Body of pancreas (tissue), 4 donors: ENCODE results near the gene PSMB4. TPM values are rescaled to one million over a fixed set of nuclear protein-coding genes. Genes with fewer than 3 reads are reported as not detected.

Experiments
- ATAC-seq: fragments of 150-250 bp; one replicate; pipeline ENCODE4 v1.9.1; 2016
- DNase-seq, 4 donors: peaks; one replicate each; pipeline ENCODE4 v3.0.0-alpha.2; 2019
- H3K27ac ChIP-seq, 4 donors: fragments of 200-600 bp; sonication (generic); 1 replicate in 3 of 4; 2 replicates in 1 of 4; pipeline versions ENCODE4 v1.5.1 to v1.6.1; 2016 to 2019; ENCODE audit warnings: mild to moderate bottlenecking in 1 of 4, mixed read lengths in 1 of 4, moderate library complexity in 1 of 4
- H3K27me3 ChIP-seq, 2 donors: fragments of 200-600 bp; sonication (generic); one replicate each; pipeline ENCODE4 v1.6.0; 2016; ENCODE audit warnings: mild to moderate bottlenecking in 1 of 2
- H3K36me3 ChIP-seq, 2 donors: fragments of 200-600 bp; sonication (generic); replicated peaks in 1 of 2; 2 replicates each; pipeline ENCODE4 v1.5.1; 2016; ENCODE audit warnings: low read depth in 2 of 2; ENCODE audit not compliant: insufficient read depth in 1 of 2
- H3K4me1 ChIP-seq: fragments of 200-600 bp; sonication (generic); one replicate; pipeline ENCODE4 v1.6.0; 2016
- H3K4me3 ChIP-seq, 2 donors: fragments of 200-600 bp; sonication (generic); 1 replicate in 1 of 2; 2 replicates in 1 of 2; pipeline ENCODE4 v1.5.1; 2016 to 2019
- H3K9me3 ChIP-seq, 3 donors: fragments of 200-600 bp; sonication (generic); 1 replicate in 2 of 3; 2 replicates in 1 of 3; pipeline ENCODE4 v1.5.1; 2016
- CTCF ChIP-seq, 7 experiments: fragments of 450-650 bp in 4 of 7; fragments of 200-600 bp in 3 of 7; sonication (generic) in 3 of 7; IDR thresholded peaks; one replicate each; pipeline ENCODE4 v1.5.1; 2016 to 2019; ENCODE audit warnings: antibody characterized with exemption in 7 of 7
- POLR2A ChIP-seq, 3 donors: fragments of 450-650 bp; IDR thresholded peaks; one replicate each; pipeline ENCODE4 v1.6.1; 2016; ENCODE audit warnings: antibody characterized with exemption in 3 of 3, mild to moderate bottlenecking in 2 of 3
- WGBS, 2 donors: methylation state at CpG; one replicate each; pipeline ENCODE4 v1.1.5; 2017; 5-methylcytosine and 5-hydroxymethylcytosine counted together
- intact Hi-C: fragments of 100-400 bp; cut with DNase I; formaldehyde crosslinking; loops from one replicate; pipeline ENCODE4 v1.15.1; 2023
- total RNA-seq, 2 donors: library from RNA; depleted of rRNA; stranded (reverse); fragments of >200 nt; gene quantifications; one replicate each; pipeline ENCODE4 v1.1.0, GENCODE V29; 2016

PSMB4 gene
- total RNA-seq, 2 donors from 2014 or later: 109 to 126 TPM

- no peak for DNase-seq
- Histone ChIP-seq H3K4me1 (peaks cover 18% of the 10 kb centered on the region), H3K9me3 (no peaks in the 10 kb centered on the region), H3K36me3 (peaks cover 0 to 19% of the 10 kb centered on the region in 2 donors), H3K27ac (peak overlapping the region in 1 of 4 donors; percentile 85), H3K4me3 (no peak overlapping the region), H3K27me3 (no peaks in the 10 kb centered on the region)
- 84 to 88% methylated on average over 13 of the region's 13 CpGs for WGBS, 2 donors
- no peak for ATAC-seq
- intact Hi-C loops: loop anchor here (5.0 kb wide), 1 partner anchor 99 kb away; no protein-coding TSS in a partner anchor
- no peak for TF ChIP-seq CTCF (IDR thresholded peaks at IDR 0.05)
- no peak for TF ChIP-seq POLR2A (IDR thresholded peaks at IDR 0.05)
Measured at GRCh38 chr1:151401125-151401788, 1.9 kb downstream of the PSMB4 start.

- peaks cover 0 to 22% of the 10 kb centered on the region in 2 donors for H3K36me3 ChIP-seq
- intact Hi-C loops: loop anchor here (5.0 kb wide), 1 partner anchor 100 kb away; no protein-coding TSS in a partner anchor
- ATAC-seq (no peak), DNase-seq (no peak)
- no peaks in the 10 kb centered on the region for H3K9me3 ChIP-seq
- no peak overlapping the region for H3K4me3 ChIP-seq
- no peaks in the 10 kb centered on the region for H3K27me3 ChIP-seq
- H3K4me1 ChIP-seq: peaks cover 18% of the 10 kb centered on the region
- no peak for TF ChIP-seq CTCF (IDR thresholded peaks at IDR 0.05)
- no peak for TF ChIP-seq POLR2A (IDR thresholded peaks at IDR 0.05)
- 87 to 100% methylated on average over 2 of the region's 2 CpGs for WGBS, 2 donors
- no peak overlapping the region for H3K27ac ChIP-seq
Measured at GRCh38 chr1:151401860-151402259, 2.5 kb downstream of the PSMB4 start.

GRCh38 chr1:151402764-151403163 lies 3.4 kb downstream of the PSMB4 start:
- no peaks in the 10 kb centered on the region for H3K27me3 ChIP-seq
- no peaks in the 10 kb centered on the region for H3K9me3 ChIP-seq
- 59 to 75% methylated on average over 2 of the region's 2 CpGs for WGBS, 2 donors
- no peak overlapping the region for H3K27ac ChIP-seq
- H3K4me1 ChIP-seq: peaks cover 18% of the 10 kb centered on the region
- peaks cover 0 to 29% of the 10 kb centered on the region in 2 donors for H3K36me3 ChIP-seq
- DNase-seq (no peak), ATAC-seq (no peak)
- no peak for TF ChIP-seq CTCF (IDR thresholded peaks at IDR 0.05)
- no peak for TF ChIP-seq POLR2A (IDR thresholded peaks at IDR 0.05)
- H3K4me3 ChIP-seq: no peak overlapping the region
- intact Hi-C loops: loop anchor here (5.0 kb wide), 1 partner anchor 100 kb away; no protein-coding TSS in a partner anchor

GRCh38 chr1:151403612-151404011 lies 4.2 kb downstream of the PSMB4 start:
- TF ChIP-seq CTCF (IDR thresholded peaks at IDR 0.05) (no peak), POLR2A (IDR thresholded peaks at IDR 0.05) (no peak)
- Histone ChIP-seq H3K4me1 (peaks cover 18% of the 10 kb centered on the region), H3K9me3 (no peaks in the 10 kb centered on the region), H3K36me3 (peaks cover 0 to 36% of the 10 kb centered on the region in 2 donors), H3K27ac (no peak overlapping the region), H3K4me3 (no peak overlapping the region), H3K27me3 (no peaks in the 10 kb centered on the region)
- 86 to 88% methylated on average over 3 of the region's 3 CpGs for WGBS, 2 donors
- DNase-seq (no peak), ATAC-seq (no peak)
- intact Hi-C loops: loop anchor here (5.0 kb wide), 1 partner anchor 101 kb away; no protein-coding TSS in a partner anchor
